HG03457 (cell line): Measurements from ENCODE around the gene MICALL2.

Experiments
- ATAC-seq: cut with Tn5 transposase; IDR thresholded peaks from one replicate; pipeline ENCODE4 v1.9.1; 2021; ENCODE audit warnings: moderate number of reproducible peaks; ENCODE audit not compliant: unreplicated experiment

The MICALL2 gene

GRCh38 chr7:1434891-1435670 is 24.2 kb downstream of the MICALL2 start:
- no peak for ATAC-seq

GRCh38 chr7:1434165-1434718 is 25.0 kb downstream of the MICALL2 start:
- ATAC-seq = no peak

- no peak for ATAC-seq
Observed at GRCh38 chr7:1433128-1433920, 25.9 kb downstream of the MICALL2 start.

- no peak for ATAC-seq
Observed at GRCh38 chr7:1432411-1433082, 26.7 kb downstream of the MICALL2 start.

- ATAC-seq = no peak
Observed at GRCh38 chr7:1431634-1432380, 27.5 kb downstream of the MICALL2 start.

- no peak for ATAC-seq
Observed at GRCh38 chr7:1431226-1431625, 28.0 kb downstream of the MICALL2 start.

GRCh38 chr7:1430056-1430845 is 29.0 kb downstream of the MICALL2 start:
- ATAC-seq = no peak

GRCh38 chr7:1428941-1429501 is 30.2 kb downstream of the MICALL2 start:
- ATAC-seq = no peak

- ATAC-seq = no peak
Observed at GRCh38 chr7:1427064-1427657, 32.1 kb downstream of the MICALL2 start.

- no peak for ATAC-seq
Observed at GRCh38 chr7:1426474-1426873, 32.8 kb downstream of the MICALL2 start.

- ATAC-seq = no peak
Observed at GRCh38 chr7:1425292-1426136, 33.8 kb downstream of the MICALL2 start.

GRCh38 chr7:1424041-1424440 is 35.2 kb downstream of the MICALL2 start:
- ATAC-seq = no peak

- no peak for ATAC-seq
Observed at GRCh38 chr7:1423264-1423811, 35.9 kb downstream of the MICALL2 start.

- ATAC-seq = no peak
Observed at GRCh38 chr7:1422512-1423263, 36.6 kb downstream of the MICALL2 start.

- no peak for ATAC-seq
Observed at GRCh38 chr7:1421946-1422345, 37.3 kb downstream of the MICALL2 start.

GRCh38 chr7:1421020-1421790 is 38.1 kb downstream of the MICALL2 start:
- no peak for ATAC-seq
